Prostate gland (tissue), 2 donors: Measurements from ENCODE around the gene COG5. TPM values are rescaled to one million over a fixed set of nuclear protein-coding genes. Genes with fewer than 3 reads are reported as not detected.
"Not testable (repeated sequence)": the region's sequence is repeated elsewhere in the genome, so short reads cannot be mapped to it uniquely, and the experiment has no call there.

Source experiments
- DNase-seq: peaks from one replicate; pipeline ENCODE4 v3.0.0-alpha.2; 2019; ENCODE audit warnings: low spot score
- H3K27ac ChIP-seq, 2 donors: fragments of 200-600 bp; sonication (generic); 2 replicates each; pipeline ENCODE4 v1.5.1; 2017 to 2019
- H3K27me3 ChIP-seq: fragments of 200-600 bp; sonication (generic); replicated peaks from 2 replicates; pipeline ENCODE4 v1.5.1; 2019; ENCODE audit not compliant: insufficient read depth
- H3K36me3 ChIP-seq, 2 donors: fragments of 200-600 bp; sonication (generic); 1 replicate in 1 of 2; 2 replicates in 1 of 2; pipeline versions ENCODE4 v1.5.1 to v1.8.1; 2017 to 2019
- H3K4me1 ChIP-seq: fragments of 200-600 bp; sonication (generic); replicated peaks from 2 replicates; pipeline ENCODE4 v1.5.1; 2019
- H3K4me3 ChIP-seq, 2 donors: fragments of 200-600 bp; sonication (generic); 2 replicates each; pipeline ENCODE4 v1.5.1; 2017 to 2019
- H3K9me3 ChIP-seq: fragments of 200-600 bp; sonication (generic); 2 replicates; pipeline ENCODE4 v1.5.1; 2017
- CTCF ChIP-seq, 4 experiments: fragments of 200-600 bp in 2 of 4; fragments of 450-650 bp in 2 of 4; sonication (generic) in 2 of 4; IDR thresholded peaks; 1 replicate in 3 of 4; 2 replicates in 1 of 4; pipeline ENCODE4 v1.5.1; 2016 to 2019; ENCODE audit warnings: antibody characterized with exemption in 4 of 4, mild to moderate bottlenecking in 2 of 4, moderate library complexity in 2 of 4
- POLR2A ChIP-seq: fragments of 450-650 bp; IDR thresholded peaks from one replicate; pipeline ENCODE4 v1.6.1; 2016; ENCODE audit warnings: antibody characterized with exemption, mild to moderate bottlenecking
- POLR2AphosphoS5 ChIP-seq: sonication (generic); formaldehyde crosslinking; IDR thresholded peaks from one replicate; pipeline ENCODE4 v1.6.1; 2017; ENCODE audit warnings: antibody characterized with exemption
- WGBS: methylation state at CpG from one replicate; pipeline ENCODE4 v1.1.5; 2018; 5-methylcytosine and 5-hydroxymethylcytosine counted together
- intact Hi-C: fragments of 100-400 bp; cut with DNase I; formaldehyde crosslinking; loops from one replicate; pipeline ENCODE4 v1.14.2; 2022
- total RNA-seq, 2 donors: library from RNA; depleted of rRNA; stranded (reverse); fragments of >200 nt; gene quantifications; one replicate each; pipeline ENCODE4 v1.1.0, GENCODE V29; 2016

The COG5 gene
- total RNA-seq, 2 donors from 2014 or later, result 35.1 to 86.4 TPM

DNA sequence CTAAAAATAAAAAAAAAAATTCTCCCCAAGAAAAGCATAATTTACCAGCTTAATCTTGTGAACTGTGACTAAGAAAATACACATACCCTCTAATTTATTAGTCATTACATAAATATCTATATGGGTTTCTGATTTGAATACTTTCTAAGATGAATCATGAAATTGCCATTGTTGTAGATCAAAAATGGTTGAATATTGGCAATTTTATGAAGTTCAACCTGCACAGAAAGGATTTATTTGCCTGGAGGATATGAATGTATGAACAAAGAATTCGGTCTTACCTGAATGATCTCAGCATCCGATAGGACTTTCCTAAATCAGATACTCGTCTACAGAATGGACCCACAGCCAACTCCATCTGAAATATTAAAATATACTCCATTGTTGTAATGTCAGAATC is 333.4 kb downstream of the COG5 start:
- intact Hi-C loops, result no loop called here
- Histone ChIP-seq H3K4me3 (no peak overlapping the region), H3K27ac (no peak overlapping the region), H3K36me3 (no peaks in the 10 kb centered on the region), H3K27me3 (no peaks in the 10 kb centered on the region), H3K4me1 (no peaks in the 10 kb centered on the region), H3K9me3 (no peaks in the 10 kb centered on the region)
- 100% methylated on average over 3 of the region's 3 CpGs for WGBS
- TF ChIP-seq POLR2AphosphoS5, result no peak
- no peak for TF ChIP-seq POLR2A
- TF ChIP-seq CTCF (IDR thresholded peaks at IDR 0.05), result no peak
- no peak for DNase-seq

DNA sequence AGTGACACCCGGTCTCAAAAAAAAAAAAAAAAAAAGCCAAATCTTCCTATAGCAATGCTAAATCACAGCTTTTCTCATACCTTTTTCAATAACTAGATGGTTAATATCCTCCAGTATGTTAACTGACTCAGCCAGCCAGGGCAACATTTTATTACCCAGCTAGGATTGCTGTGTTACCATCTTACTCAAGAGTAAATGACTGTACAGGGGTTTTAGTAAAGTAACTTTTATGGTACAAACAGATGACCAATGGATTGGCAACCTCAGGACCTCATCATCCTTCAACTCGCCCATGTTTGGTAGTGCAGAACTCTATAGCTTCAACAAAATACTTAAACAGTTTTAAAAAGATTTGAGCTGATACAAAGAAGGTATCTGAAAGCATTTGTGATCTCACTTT is 335.4 kb downstream of the COG5 start:
- no peaks in the 10 kb centered on the region for H3K36me3 ChIP-seq
- intact Hi-C loops, result no loop called here

DNA sequence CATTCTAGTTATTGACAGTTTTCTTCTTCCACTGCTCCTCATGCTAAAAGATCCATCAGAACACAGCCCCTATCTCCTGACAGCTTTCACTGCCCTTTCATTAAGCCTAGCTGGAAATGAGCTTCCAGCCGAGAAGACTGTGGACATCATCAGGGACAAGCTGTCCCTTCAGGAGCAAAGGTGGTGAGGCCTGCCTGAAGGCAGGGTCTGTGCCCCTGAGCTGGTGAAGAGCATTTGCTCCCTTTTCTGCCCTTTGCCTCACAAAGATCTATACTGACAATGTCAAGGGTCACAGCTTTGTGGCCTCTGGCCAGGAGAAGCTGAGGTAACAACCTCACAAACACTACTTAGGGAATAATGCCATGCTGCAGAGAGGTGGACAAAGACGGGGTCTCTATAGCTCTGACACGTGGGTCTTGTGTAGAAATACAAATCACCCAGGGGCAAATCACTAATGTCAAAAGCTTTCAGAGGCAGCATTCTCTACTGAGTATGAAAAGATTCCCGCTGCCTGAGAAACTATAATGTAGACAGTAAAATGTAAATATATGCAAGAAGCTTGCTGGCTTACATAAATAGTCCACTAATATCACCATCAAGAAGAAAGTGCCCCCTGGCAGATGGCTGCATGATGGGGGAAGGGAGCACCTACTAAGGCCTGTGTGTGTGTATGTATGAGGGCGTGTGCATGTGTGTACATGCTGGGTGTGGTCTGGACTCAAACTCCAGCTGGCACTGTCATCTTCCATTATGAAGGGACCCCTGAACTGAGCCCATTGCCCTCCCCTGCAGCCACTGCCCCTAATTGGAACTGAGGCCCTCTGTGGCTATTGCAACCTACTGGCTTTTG is 339.1 kb downstream of the COG5 start:
- no peaks in the 10 kb centered on the region for H3K27me3 ChIP-seq
- no peak for DNase-seq
- H3K4me3 ChIP-seq, result no peak overlapping the region
- no peaks in the 10 kb centered on the region for H3K4me1 ChIP-seq
- TF ChIP-seq POLR2AphosphoS5 (no peak), CTCF (IDR thresholded peaks at IDR 0.05) (no peak), POLR2A (no peak)
- WGBS, result 79% methylated on average over 5 of the region's 5 CpGs
- intact Hi-C loops, result no loop called here
- no peaks in the 10 kb centered on the region for H3K36me3 ChIP-seq
- no peak overlapping the region for H3K27ac ChIP-seq
- no peaks in the 10 kb centered on the region for H3K9me3 ChIP-seq

More for the DNA sequence above, 335.4 kb downstream of the COG5 start:
- 98% methylated on average over 2 of the region's 2 CpGs for WGBS
- DNase-seq, result no peak
- Histone ChIP-seq H3K27me3 (no peaks in the 10 kb centered on the region), H3K4me3 (no peak overlapping the region), H3K27ac (no peak overlapping the region), H3K9me3 (no peaks in the 10 kb centered on the region), H3K4me1 (no peaks in the 10 kb centered on the region)
- no peak for TF ChIP-seq POLR2AphosphoS5
- TF ChIP-seq POLR2A, result no peak
- TF ChIP-seq CTCF (IDR thresholded peaks at IDR 0.05), result no peak

GRCh38 chr7:107220806-107221205 is 342.9 kb downstream of the COG5 start:
- H3K27me3 ChIP-seq, H3K27ac ChIP-seq, H3K36me3 ChIP-seq, DNase-seq, H3K9me3 ChIP-seq, H3K4me3 ChIP-seq, intact Hi-C loops, H3K4me1 ChIP-seq: not testable (repeated sequence)
- 95% methylated on average over 6 of the region's 6 CpGs for WGBS

- H3K4me1 ChIP-seq, result no peaks in the 10 kb centered on the region
- no peak for DNase-seq
- no peak for TF ChIP-seq POLR2A
- intact Hi-C loops, result no loop called here
- no peaks in the 10 kb centered on the region for H3K9me3 ChIP-seq
- H3K27ac ChIP-seq, result no peak overlapping the region
- no peaks in the 10 kb centered on the region for H3K36me3 ChIP-seq
- H3K27me3 ChIP-seq, result no peaks in the 10 kb centered on the region
- H3K4me3 ChIP-seq, result no peak overlapping the region
- WGBS, result 94% methylated on average over 5 of the region's 5 CpGs
Observed at GRCh38 chr7:107220356-107220755, 343.4 kb downstream of the COG5 start.
